GM21786 (cell line): ENCODE results near the gene ACTR1A.
"Not testable (repeated sequence)": the region's sequence is repeated elsewhere in the genome, so short reads cannot be mapped to it uniquely, and the experiment has no call there.

Experiments
- ATAC-seq: cut with Tn5 transposase; IDR thresholded peaks from one replicate; pipeline ENCODE4 v1.9.1; 2021; ENCODE audit not compliant: unreplicated experiment

ACTR1A gene

GRCh38 chr10:102515724-102516123 lies 13.2 kb upstream of the ACTR1A start:
- no peak for ATAC-seq

GRCh38 chr10:102514487-102515311 lies 12.2 kb upstream of the ACTR1A start:
- no peak for ATAC-seq

- peak; percentile 94 for ATAC-seq
Observed at GRCh38 chr10:102511583-102512274, 9.2 kb upstream of the ACTR1A start.

GRCh38 chr10:102509387-102509786 lies 6.9 kb upstream of the ACTR1A start:
- no peak for ATAC-seq

GRCh38 chr10:102508506-102508905 lies 6.0 kb upstream of the ACTR1A start:
- ATAC-seq, result no peak

GRCh38 chr10:102507521-102507920 lies 5.0 kb upstream of the ACTR1A start:
- no peak for ATAC-seq

GRCh38 chr10:102505462-102506115 lies 3.1 kb upstream of the ACTR1A start:
- ATAC-seq, result no peak

- no peak for ATAC-seq
Observed at GRCh38 chr10:102504976-102505300, 2.4 kb upstream of the ACTR1A start.

- no peak for ATAC-seq
Observed at GRCh38 chr10:102504179-102504975, 1.9 kb upstream of the ACTR1A start.

- ATAC-seq, result peak; percentile 52
Observed at GRCh38 chr10:102503264-102504178, 1.0 kb upstream of the ACTR1A start, which contains the start of gene SUFU. Gene SUFU (plus strand): TSS chr10:102503972. CDS start chr10:102504153, 181 bp downstream.

GRCh38 chr10:102502029-102502336 lies 529 bp downstream of the ACTR1A start:
- peak; percentile 75 for ATAC-seq

GRCh38 chr10:102501201-102502028 lies 1.1 kb downstream of the ACTR1A start:
- no peak for ATAC-seq

- not testable (repeated sequence) for ATAC-seq
Observed at GRCh38 chr10:102500686-102501085, 1.8 kb downstream of the ACTR1A start.

- ATAC-seq, result no peak
Observed at GRCh38 chr10:102499356-102499755, 3.2 kb downstream of the ACTR1A start.

GRCh38 chr10:102497545-102497944 lies 5.0 kb downstream of the ACTR1A start:
- ATAC-seq, result no peak

- no peak for ATAC-seq
Observed at GRCh38 chr10:102493771-102494170, 8.7 kb downstream of the ACTR1A start.

- no peak for ATAC-seq
Observed at GRCh38 chr10:102492983-102493382, 9.5 kb downstream of the ACTR1A start.

- no peak for ATAC-seq
Observed at GRCh38 chr10:102492344-102492939, 10.1 kb downstream of the ACTR1A start.

GRCh38 chr10:102491136-102491535 lies 11.4 kb downstream of the ACTR1A start:
- ATAC-seq, result no peak
